Liver (tissue), 9 donors: ENCODE data around the gene HNRNPUL2. TPM values are rescaled to one million over a fixed set of nuclear protein-coding genes. Genes with fewer than 3 reads are reported as not detected.

Experiments used
- DNase-seq: peaks from one replicate; pipeline ENCODE4 v3.0.0-alpha.2; 2017; ENCODE audit warnings: low spot score
- H3K27ac ChIP-seq, 2 donors: one replicate each; pipeline ENCODE4 v1.7.0; 2013; ENCODE audit warnings: inconsistent platforms in 2 of 2, low read length in 2 of 2, control low read depth in 1 of 2, low read depth in 1 of 2, mild to moderate bottlenecking in 1 of 2
- H3K27me3 ChIP-seq, 4 donors: one replicate each; pipeline versions ENCODE4 v1.6.1 to v1.7.0; 2013; ENCODE audit warnings: low read length in 3 of 4, inconsistent platforms in 1 of 4, mild to moderate bottlenecking in 1 of 4, moderate library complexity in 1 of 4; ENCODE audit not compliant: control insufficient read depth in 4 of 4, insufficient read depth in 4 of 4
- H3K36me3 ChIP-seq, 4 donors: one replicate each; pipeline versions ENCODE4 v1.6.1 to v1.7.0; 2013; ENCODE audit warnings: low read length in 3 of 4, mild to moderate bottlenecking in 3 of 4, low read depth in 1 of 4, moderate library complexity in 1 of 4; ENCODE audit not compliant: control insufficient read depth in 4 of 4, insufficient read depth in 3 of 4
- H3K4me1 ChIP-seq, 4 donors: one replicate each; pipeline versions ENCODE4 v1.6.1 to v1.7.0; 2013; ENCODE audit warnings: low read length in 3 of 4, mild to moderate bottlenecking in 3 of 4, moderate library complexity in 1 of 4; ENCODE audit not compliant: control insufficient read depth in 4 of 4, insufficient read depth in 4 of 4
- H3K4me3 ChIP-seq, 3 donors: one replicate each; pipeline versions ENCODE4 v1.6.1 to v1.7.0; 2013; ENCODE audit warnings: low read length in 3 of 3, control low read depth in 1 of 3, low read depth in 1 of 3, mild to moderate bottlenecking in 1 of 3
- H3K9ac ChIP-seq, 2 donors: one replicate each; pipeline ENCODE4 v1.7.0; 2013; ENCODE audit warnings: low read length in 2 of 2, mild to moderate bottlenecking in 2 of 2, moderate library complexity in 2 of 2, control low read depth in 1 of 2, low read depth in 1 of 2
- H3K9me3 ChIP-seq, 4 donors: one replicate each; pipeline versions ENCODE4 v1.6.1 to v1.7.0; 2013; ENCODE audit warnings: low read length in 3 of 4; ENCODE audit not compliant: control insufficient read depth in 4 of 4
- EGR1 ChIP-seq, 2 donors: IDR thresholded peaks; 2 replicates each; pipeline ENCODE4 v1.6.1; 2016 to 2018; ENCODE audit warnings: antibody characterized with exemption in 2 of 2, low read depth in 2 of 2
- FOXA1 ChIP-seq: IDR thresholded peaks from 2 replicates; pipeline ENCODE4 v1.6.1; 2016; ENCODE audit warnings: antibody characterized with exemption
- FOXA2 ChIP-seq: IDR thresholded peaks from 2 replicates; pipeline ENCODE4 v1.6.1; 2016; ENCODE audit warnings: antibody characterized with exemption
- GABPA ChIP-seq, 2 donors: IDR thresholded peaks in 1 of 2; conservative IDR thresholded peaks in 1 of 2; 2 replicates each; pipeline ENCODE4 v1.6.1; 2016; ENCODE audit warnings: antibody characterized with exemption in 2 of 2, mild to moderate bottlenecking in 1 of 2, moderate library complexity in 1 of 2
- HNF4A ChIP-seq, 2 donors: conservative IDR thresholded peaks; 2 replicates each; pipeline ENCODE4 v1.6.1; 2016; ENCODE audit warnings: antibody characterized with exemption in 2 of 2, mild to moderate bottlenecking in 2 of 2
- HNF4G ChIP-seq: IDR thresholded peaks from 2 replicates; pipeline ENCODE4 v1.6.1; 2016; ENCODE audit warnings: antibody characterized with exemption
- JUND ChIP-seq, 2 donors: IDR thresholded peaks; 2 replicates each; pipeline ENCODE4 v1.6.1; 2016; ENCODE audit warnings: antibody characterized with exemption in 2 of 2
- MAX ChIP-seq: IDR thresholded peaks from 2 replicates; pipeline ENCODE4 v1.6.1; 2016; ENCODE audit warnings: antibody characterized with exemption
- NR2F2 ChIP-seq: IDR thresholded peaks from 2 replicates; pipeline ENCODE4 v1.6.1; 2016; ENCODE audit warnings: antibody characterized with exemption
- RAD21 ChIP-seq, 2 donors: IDR thresholded peaks; 2 replicates each; pipeline ENCODE4 v1.6.1; 2016; ENCODE audit warnings: antibody characterized with exemption in 2 of 2, mild to moderate bottlenecking in 2 of 2
- RXRA ChIP-seq, 2 donors: IDR thresholded peaks; 2 replicates each; pipeline ENCODE4 v1.6.1; 2017 to 2018; ENCODE audit warnings: antibody characterized with exemption in 2 of 2, mild to moderate bottlenecking in 1 of 2
- SP1 ChIP-seq: IDR thresholded peaks from 2 replicates; pipeline ENCODE4 v1.6.1; 2018; ENCODE audit warnings: antibody characterized with exemption, mild to moderate bottlenecking
- TAF1 ChIP-seq: conservative IDR thresholded peaks from 2 replicates; pipeline ENCODE4 v1.6.1; 2016; ENCODE audit warnings: antibody characterized with exemption, mild to moderate bottlenecking
- YY1 ChIP-seq: IDR thresholded peaks from 2 replicates; pipeline ENCODE4 v1.6.1; 2016; ENCODE audit warnings: antibody characterized with exemption, mild to moderate bottlenecking
- WGBS: extraction: QIAGEN DNeasy Blood & Tissue Kit; methylation state at CpG from one replicate; pipeline ENCODE4 v1.1.7; 2013; 5-methylcytosine and 5-hydroxymethylcytosine counted together
- polyA plus RNA-seq, 2 donors: library from polyadenylated mRNA; stranded (reverse) in 1 of 2; unstranded in 1 of 2; fragments of 200-250 nt in 1 of 2; fragments of >200 nt in 1 of 2; fragmentation: Nextera tagmentation in 1 of 2; extraction: Ambion mirVana in 1 of 2; gene quantifications; one replicate each; pipeline versions ENCODE4 v1.2.1 to v1.2.3, GENCODE V29; 2013 to 2015
- total RNA-seq, 2 donors: library from RNA; depleted of rRNA; stranded (reverse); fragments of >200 nt; gene quantifications; one replicate each; pipeline ENCODE4 v1.2.3, GENCODE V29; 2014
- TF ChIP-seq, protein P1 (sequence below): IDR thresholded peaks from 2 replicates; pipeline ENCODE4 v1.6.1; 2016; ENCODE audit warnings: antibody characterized with exemption
- TF ChIP-seq, protein P2 (sequence below): IDR thresholded peaks from 2 replicates; pipeline ENCODE4 v1.6.1; 2016; ENCODE audit warnings: antibody characterized with exemption
- TF ChIP-seq, protein P3 (sequence below): IDR thresholded peaks from 2 replicates; pipeline ENCODE4 v1.6.1; 2016; ENCODE audit warnings: antibody characterized with exemption, mild to moderate bottlenecking
- TF ChIP-seq, protein P4 (sequence below): fragments of 150-350 bp; IDR thresholded peaks from 2 replicates; pipeline ENCODE4 v1.5.1; 2017; ENCODE audit warnings: improper control_type of control experiment, low read depth, low read length; ENCODE audit not compliant: missing input control
- donor health status: healthy.
- donor health status: healthy.
- donor health status: healthy.
- donor health status: healthy.
- donor health status: healthy.

The HNRNPUL2 gene
- total and polyA plus RNA-seq, 4 donors = 1.3 to 17.0 (median 13.0) TPM

- H3K27me3 ChIP-seq = no peaks in the 10 kb centered on the region
- H3K4me3 ChIP-seq = peak overlapping the region; percentile 29 to 82 (median 72)
- no peaks in the 10 kb centered on the region for H3K9me3 ChIP-seq
- no peak overlapping the region for H3K9ac ChIP-seq
- WGBS = 72% methylated on average over 15 of the region's 15 CpGs
- H3K27ac ChIP-seq = peak overlapping the region in 1 of 2 donors; percentile 94
- no peak for DNase-seq
- H3K4me1 ChIP-seq = peaks cover 4 to 12% (median 9%) of the 10 kb centered on the region in 4 donors
- peaks cover 2 to 11% (median 4%) of the 10 kb centered on the region in 4 donors for H3K36me3 ChIP-seq
- no peak for TF ChIP-seq TAF1
- TF ChIP-seq, protein P1, sequence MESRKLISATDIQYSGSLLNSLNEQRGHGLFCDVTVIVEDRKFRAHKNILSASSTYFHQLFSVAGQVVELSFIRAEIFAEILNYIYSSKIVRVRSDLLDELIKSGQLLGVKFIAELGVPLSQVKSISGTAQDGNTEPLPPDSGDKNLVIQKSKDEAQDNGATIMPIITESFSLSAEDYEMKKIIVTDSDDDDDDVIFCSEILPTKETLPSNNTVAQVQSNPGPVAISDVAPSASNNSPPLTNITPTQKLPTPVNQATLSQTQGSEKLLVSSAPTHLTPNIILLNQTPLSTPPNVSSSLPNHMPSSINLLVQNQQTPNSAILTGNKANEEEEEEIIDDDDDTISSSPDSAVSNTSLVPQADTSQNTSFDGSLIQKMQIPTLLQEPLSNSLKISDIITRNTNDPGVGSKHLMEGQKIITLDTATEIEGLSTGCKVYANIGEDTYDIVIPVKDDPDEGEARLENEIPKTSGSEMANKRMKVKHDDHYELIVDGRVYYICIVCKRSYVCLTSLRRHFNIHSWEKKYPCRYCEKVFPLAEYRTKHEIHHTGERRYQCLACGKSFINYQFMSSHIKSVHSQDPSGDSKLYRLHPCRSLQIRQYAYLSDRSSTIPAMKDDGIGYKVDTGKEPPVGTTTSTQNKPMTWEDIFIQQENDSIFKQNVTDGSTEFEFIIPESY = no peak
- no peak for TF ChIP-seq GABPA (IDR thresholded peaks at IDR 0.05 in 1 of 2, conservative IDR thresholded peaks at IDR 0.05 in 1 of 2)
- TF ChIP-seq, protein P2, sequence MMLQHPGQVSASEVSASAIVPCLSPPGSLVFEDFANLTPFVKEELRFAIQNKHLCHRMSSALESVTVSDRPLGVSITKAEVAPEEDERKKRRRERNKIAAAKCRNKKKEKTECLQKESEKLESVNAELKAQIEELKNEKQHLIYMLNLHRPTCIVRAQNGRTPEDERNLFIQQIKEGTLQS = no peak
- no peak for TF ChIP-seq YY1
- no peak for TF ChIP-seq EGR1 (IDR thresholded peaks at IDR 0.05; ENCODE audit: low read depth in 2 of 2)
- TF ChIP-seq HNF4G = no peak
- TF ChIP-seq HNF4A (conservative IDR thresholded peaks at IDR 0.05) = no peak
- TF ChIP-seq MAX = no peak
- TF ChIP-seq FOXA1 = no peak
- TF ChIP-seq RAD21 (IDR thresholded peaks at IDR 0.05) = no peak
- TF ChIP-seq NR2F2 = no peak
- TF ChIP-seq, protein P3, sequence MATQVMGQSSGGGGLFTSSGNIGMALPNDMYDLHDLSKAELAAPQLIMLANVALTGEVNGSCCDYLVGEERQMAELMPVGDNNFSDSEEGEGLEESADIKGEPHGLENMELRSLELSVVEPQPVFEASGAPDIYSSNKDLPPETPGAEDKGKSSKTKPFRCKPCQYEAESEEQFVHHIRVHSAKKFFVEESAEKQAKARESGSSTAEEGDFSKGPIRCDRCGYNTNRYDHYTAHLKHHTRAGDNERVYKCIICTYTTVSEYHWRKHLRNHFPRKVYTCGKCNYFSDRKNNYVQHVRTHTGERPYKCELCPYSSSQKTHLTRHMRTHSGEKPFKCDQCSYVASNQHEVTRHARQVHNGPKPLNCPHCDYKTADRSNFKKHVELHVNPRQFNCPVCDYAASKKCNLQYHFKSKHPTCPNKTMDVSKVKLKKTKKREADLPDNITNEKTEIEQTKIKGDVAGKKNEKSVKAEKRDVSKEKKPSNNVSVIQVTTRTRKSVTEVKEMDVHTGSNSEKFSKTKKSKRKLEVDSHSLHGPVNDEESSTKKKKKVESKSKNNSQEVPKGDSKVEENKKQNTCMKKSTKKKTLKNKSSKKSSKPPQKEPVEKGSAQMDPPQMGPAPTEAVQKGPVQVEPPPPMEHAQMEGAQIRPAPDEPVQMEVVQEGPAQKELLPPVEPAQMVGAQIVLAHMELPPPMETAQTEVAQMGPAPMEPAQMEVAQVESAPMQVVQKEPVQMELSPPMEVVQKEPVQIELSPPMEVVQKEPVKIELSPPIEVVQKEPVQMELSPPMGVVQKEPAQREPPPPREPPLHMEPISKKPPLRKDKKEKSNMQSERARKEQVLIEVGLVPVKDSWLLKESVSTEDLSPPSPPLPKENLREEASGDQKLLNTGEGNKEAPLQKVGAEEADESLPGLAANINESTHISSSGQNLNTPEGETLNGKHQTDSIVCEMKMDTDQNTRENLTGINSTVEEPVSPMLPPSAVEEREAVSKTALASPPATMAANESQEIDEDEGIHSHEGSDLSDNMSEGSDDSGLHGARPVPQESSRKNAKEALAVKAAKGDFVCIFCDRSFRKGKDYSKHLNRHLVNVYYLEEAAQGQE = no peak
- TF ChIP-seq, protein P4, sequence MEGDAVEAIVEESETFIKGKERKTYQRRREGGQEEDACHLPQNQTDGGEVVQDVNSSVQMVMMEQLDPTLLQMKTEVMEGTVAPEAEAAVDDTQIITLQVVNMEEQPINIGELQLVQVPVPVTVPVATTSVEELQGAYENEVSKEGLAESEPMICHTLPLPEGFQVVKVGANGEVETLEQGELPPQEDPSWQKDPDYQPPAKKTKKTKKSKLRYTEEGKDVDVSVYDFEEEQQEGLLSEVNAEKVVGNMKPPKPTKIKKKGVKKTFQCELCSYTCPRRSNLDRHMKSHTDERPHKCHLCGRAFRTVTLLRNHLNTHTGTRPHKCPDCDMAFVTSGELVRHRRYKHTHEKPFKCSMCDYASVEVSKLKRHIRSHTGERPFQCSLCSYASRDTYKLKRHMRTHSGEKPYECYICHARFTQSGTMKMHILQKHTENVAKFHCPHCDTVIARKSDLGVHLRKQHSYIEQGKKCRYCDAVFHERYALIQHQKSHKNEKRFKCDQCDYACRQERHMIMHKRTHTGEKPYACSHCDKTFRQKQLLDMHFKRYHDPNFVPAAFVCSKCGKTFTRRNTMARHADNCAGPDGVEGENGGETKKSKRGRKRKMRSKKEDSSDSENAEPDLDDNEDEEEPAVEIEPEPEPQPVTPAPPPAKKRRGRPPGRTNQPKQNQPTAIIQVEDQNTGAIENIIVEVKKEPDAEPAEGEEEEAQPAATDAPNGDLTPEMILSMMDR = no peak
- TF ChIP-seq JUND (IDR thresholded peaks at IDR 0.05) = no peak
- no peak for TF ChIP-seq RXRA (IDR thresholded peaks at IDR 0.05)
- TF ChIP-seq FOXA2 = no peak
- TF ChIP-seq SP1 = no peak
These were observed 25.9 kb upstream of the HNRNPUL2 start for GRCh38 chr11:62752994-62753735.
